Measurements from ENCODE around the gene EWSR1. TPM values are rescaled to one million over a fixed set of nuclear protein-coding genes. Genes with fewer than 3 reads are reported as not detected.

EWSR1 gene
- total and polyA plus RNA-seq, 2 donors (not counting 3 experiments of a cell fraction or from before 2014, with no cell fraction given): 305 to 588 TPM

DNA sequence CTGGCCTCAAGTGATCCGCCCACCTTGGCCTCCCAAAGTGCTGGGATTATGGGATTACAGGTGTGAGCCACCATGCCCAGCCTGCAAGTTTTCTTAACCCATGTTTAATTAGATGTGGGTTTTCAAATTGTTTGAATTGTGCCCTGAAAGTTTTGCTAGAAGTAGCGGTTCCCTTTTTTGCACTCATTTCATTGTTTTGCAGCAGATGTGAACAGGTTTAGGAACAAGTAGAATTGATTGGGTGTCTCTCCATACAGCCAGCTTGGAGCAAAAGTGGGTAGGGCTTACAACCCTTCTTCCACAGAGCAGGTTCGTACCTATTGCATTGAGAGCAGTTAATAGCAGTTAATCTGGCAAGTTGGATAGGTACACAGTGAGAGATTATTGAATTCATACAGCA is 16.1 kb downstream of the EWSR1 start:
- H3K27ac ChIP-seq (ENCODE audit: insufficient read depth, low read depth, low read length): no peak overlapping the region
- H3K9ac ChIP-seq (replicated peaks; ENCODE audit: extremely low read depth, insufficient read depth, low read length): no peak overlapping the region
- intact Hi-C loops (cut with micrococcal nuclease): no loop called here
- H2AFZ ChIP-seq (ENCODE audit: low read depth, low read length): no peak overlapping the region
- no peak overlapping the region for H3K4me3 ChIP-seq (replicated peaks in 1 of 3; ENCODE audit: insufficient read depth in 1 of 3, low read depth in 1 of 3, low read length in 3 of 3)
- no TSS peak for BruUV-seq (replicated peaks)
- ChIA-PET POLR2A (no interaction called here), CTCF (no interaction called here)
- H3K4me1 ChIP-seq (ENCODE audit: control insufficient read depth, extremely low read depth, insufficient read depth, low read length): no peaks in the 10 kb centered on the region
- FAIRE-seq (no peak), DNase-seq (ENCODE audit: low read depth, low spot score) (no peak)
- no peak overlapping the region for H3K4me2 ChIP-seq (ENCODE audit: insufficient read depth, low read length)
- TF ChIP-seq JUN (IDR thresholded peaks at IDR 0.05; ENCODE audit: borderline replicate concordance, insufficient read depth, insufficient read length, low read depth): no peak
- TF ChIP-seq POLR2AphosphoS5 (IDR thresholded peaks at IDR 0.05; ENCODE audit: insufficient read depth, low read depth, low read length): no peak
- TF ChIP-seq EZH2 (IDR thresholded peaks at IDR 0.05; ENCODE audit: borderline replicate concordance, low read depth, low read length, severe bottlenecking): no peak
- TF ChIP-seq FOS (IDR thresholded peaks at IDR 0.05; ENCODE audit: borderline replicate concordance, insufficient read depth, low read length): no peak
- TF ChIP-seq, protein P1, sequence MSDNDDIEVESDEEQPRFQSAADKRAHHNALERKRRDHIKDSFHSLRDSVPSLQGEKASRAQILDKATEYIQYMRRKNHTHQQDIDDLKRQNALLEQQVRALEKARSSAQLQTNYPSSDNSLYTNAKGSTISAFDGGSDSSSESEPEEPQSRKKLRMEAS (IDR thresholded peaks at IDR 0.05; ENCODE audit: insufficient read depth, insufficient read length): no peak
- TF ChIP-seq, protein P2, sequence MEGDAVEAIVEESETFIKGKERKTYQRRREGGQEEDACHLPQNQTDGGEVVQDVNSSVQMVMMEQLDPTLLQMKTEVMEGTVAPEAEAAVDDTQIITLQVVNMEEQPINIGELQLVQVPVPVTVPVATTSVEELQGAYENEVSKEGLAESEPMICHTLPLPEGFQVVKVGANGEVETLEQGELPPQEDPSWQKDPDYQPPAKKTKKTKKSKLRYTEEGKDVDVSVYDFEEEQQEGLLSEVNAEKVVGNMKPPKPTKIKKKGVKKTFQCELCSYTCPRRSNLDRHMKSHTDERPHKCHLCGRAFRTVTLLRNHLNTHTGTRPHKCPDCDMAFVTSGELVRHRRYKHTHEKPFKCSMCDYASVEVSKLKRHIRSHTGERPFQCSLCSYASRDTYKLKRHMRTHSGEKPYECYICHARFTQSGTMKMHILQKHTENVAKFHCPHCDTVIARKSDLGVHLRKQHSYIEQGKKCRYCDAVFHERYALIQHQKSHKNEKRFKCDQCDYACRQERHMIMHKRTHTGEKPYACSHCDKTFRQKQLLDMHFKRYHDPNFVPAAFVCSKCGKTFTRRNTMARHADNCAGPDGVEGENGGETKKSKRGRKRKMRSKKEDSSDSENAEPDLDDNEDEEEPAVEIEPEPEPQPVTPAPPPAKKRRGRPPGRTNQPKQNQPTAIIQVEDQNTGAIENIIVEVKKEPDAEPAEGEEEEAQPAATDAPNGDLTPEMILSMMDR (IDR thresholded peaks at IDR 0.05; ENCODE audit: extremely low read depth in 1 of 2, insufficient read depth in 1 of 2, low read depth in 1 of 2, low read length in 2 of 2): no peak
- no peak for TF ChIP-seq GATA2 (IDR thresholded peaks at IDR 0.05; ENCODE audit: insufficient read depth, insufficient read length, low read depth, low read length)
- no peak for TF ChIP-seq MYC (IDR thresholded peaks at IDR 0.05; ENCODE audit: low read depth, low read length)
- TF ChIP-seq POLR2A (IDR thresholded peaks at IDR 0.05; ENCODE audit: low read depth, low read length): no peak
- dilution Hi-C loops (cut with MboI; ENCODE audit: extremely low pct_ligation_motif_present, low sequenced_read_pairs): no loop called here
- H4K20me1 ChIP-seq (replicated peaks; ENCODE audit: control insufficient read depth, extremely low read depth, insufficient read depth, low read length): peaks cover 7% of the 10 kb centered on the region
- H3K9me3 ChIP-seq (replicated peaks; ENCODE audit: control insufficient read depth, insufficient read depth, low read length): no peaks in the 10 kb centered on the region
- H3K9me1 ChIP-seq (replicated peaks; ENCODE audit: control insufficient read depth, extremely low read depth, insufficient read depth, low read length): no peaks in the 10 kb centered on the region
- peaks cover 66% of the 10 kb centered on the region for H3K79me2 ChIP-seq (ENCODE audit: control insufficient read depth, insufficient read depth, low read length)
- H3K27me3 ChIP-seq (ENCODE audit: control insufficient read depth in 2 of 2, insufficient read depth in 2 of 2, low read length in 2 of 2): no peaks in the 10 kb centered on the region
- H3K36me3 ChIP-seq (ENCODE audit: control insufficient read depth in 2 of 2, extremely low read depth in 1 of 2, insufficient read depth in 2 of 2, low read length in 2 of 2): peaks cover 35 to 50% of the 10 kb centered on the region in 2 experiments

Measured in endothelial cell of umbilical vein (primary cell).